Activated CD8-positive, alpha-beta memory T cell treated with anti-CD3 and anti-CD28 coated beads for 36 hours (primary cell): ENCODE data around the gene GRAMD1A. TPM values are rescaled to one million over a fixed set of nuclear protein-coding genes. Genes with fewer than 3 reads are reported as not detected.
"Not testable (repeated sequence)": the region's sequence is repeated elsewhere in the genome, so short reads cannot be mapped to it uniquely, and the experiment has no call there.

ENCODE experiments used
- CTCF ChIA-PET: fragments of 350-600 bp; sonication (Branson Sonifier 250); formaldehyde crosslinking; loops from one replicate; lab custom pipeline; 2021; ENCODE audit warnings: antibody characterized with exemption; lab: Charles Lee
- POLR2A ChIA-PET: fragments of 350-600 bp; sonication (Branson Sonifier 250); formaldehyde crosslinking; loops from one replicate; lab custom pipeline; 2021; ENCODE audit warnings: antibody characterized with exemption; lab: Charles Lee
- total RNA-seq, 2 experiments: library from RNA; stranded (reverse); gene quantifications; one replicate each; pipeline ENCODE4 v1.2.3, GENCODE V29; 2021

Gene GRAMD1A
- 100 to 1,000 TPM; 183 to 188 TPM for total RNA-seq

- CTCF ChIA-PET = interaction anchor here (1.0 to 2.8 kb wide), 4 partner anchors 11 to 27 kb away, joined by 3 to 19 read pairs (median 4); no protein-coding TSS in a partner anchor
- POLR2A ChIA-PET = interaction anchor here (0.6 to 2.6 kb wide), 5 partner anchors 9 to 615 kb away, joined by 3 to 21 read pairs (median 4); no protein-coding TSS in a partner anchor
Observed at GRCh38 chr19:34999498-35000337, at the start of gene GRAMD1A. GRAMD1A (plus strand) TSS chr19:35000323; CDS start chr19:35000479, 156 bp downstream.

DNA sequence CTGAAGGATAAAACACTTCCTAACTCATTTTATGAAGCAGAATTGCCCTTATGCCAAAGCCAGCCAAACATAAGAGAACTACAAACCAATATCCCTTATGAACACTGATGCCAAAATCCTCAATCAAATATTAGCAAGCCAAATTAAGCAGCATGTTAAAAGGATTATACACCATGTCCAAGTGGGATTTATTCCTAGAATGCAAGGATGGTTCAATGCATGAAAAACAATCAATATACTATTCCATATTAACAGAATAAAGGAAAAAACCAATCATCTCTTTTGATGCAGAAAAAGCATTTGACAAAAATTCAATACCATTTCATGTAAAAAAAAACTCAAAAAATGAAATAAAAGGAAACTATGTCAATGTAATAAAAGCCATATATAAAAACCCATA lies 47.0 kb upstream of the GRAMD1A start:
- CTCF ChIA-PET = no interaction called here
- POLR2A ChIA-PET = no interaction called here

DNA sequence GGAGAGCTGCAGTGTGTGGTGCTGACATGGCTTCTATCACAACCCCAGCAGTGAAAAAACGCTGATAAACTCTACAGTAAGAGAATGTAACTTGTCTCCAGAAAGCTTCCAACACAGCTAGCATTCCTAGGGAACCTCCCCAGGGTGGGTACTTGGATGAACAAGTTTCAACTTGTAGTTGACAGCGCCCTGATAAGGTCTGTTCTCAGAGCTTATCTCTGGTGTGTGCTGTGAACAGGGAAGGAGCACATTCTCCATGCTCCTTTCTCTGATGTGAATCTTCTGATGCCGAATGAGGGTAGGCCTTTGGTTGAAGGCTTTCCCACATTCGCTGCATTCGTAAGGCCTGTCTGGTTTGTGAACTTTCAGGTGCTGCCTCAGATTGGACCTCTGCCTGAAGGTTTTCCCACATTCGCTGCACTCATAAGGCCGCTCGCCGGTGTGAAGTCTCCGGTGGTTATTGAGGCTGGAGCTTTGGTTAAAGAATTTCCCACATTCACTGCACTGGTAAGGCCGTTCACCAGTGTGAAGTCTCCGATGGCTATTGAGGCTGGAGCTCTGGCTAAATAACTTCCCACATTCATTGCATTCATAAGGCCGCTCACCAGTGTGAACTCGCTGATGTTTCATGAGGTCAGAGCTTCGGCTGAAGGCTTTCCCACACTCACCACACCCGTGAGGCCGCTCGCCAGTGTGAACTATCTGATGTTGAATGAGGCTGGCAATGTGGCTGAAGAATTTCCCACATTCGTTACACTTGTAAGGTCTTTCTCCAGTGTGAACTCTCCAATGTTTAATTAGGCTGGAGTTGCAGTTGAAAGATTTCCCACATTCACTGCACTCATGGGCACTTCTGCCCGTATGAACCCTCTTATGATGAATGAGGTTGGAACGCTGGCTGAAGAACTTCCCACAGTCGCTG lies 42.0 kb upstream of the GRAMD1A start:
- POLR2A ChIA-PET = no interaction called here
- CTCF ChIA-PET = no interaction called here

GRCh38 chr19:34959021-34959420 lies 41.1 kb upstream of the GRAMD1A start:
- CTCF ChIA-PET = no interaction called here
- POLR2A ChIA-PET = no interaction called here

DNA sequence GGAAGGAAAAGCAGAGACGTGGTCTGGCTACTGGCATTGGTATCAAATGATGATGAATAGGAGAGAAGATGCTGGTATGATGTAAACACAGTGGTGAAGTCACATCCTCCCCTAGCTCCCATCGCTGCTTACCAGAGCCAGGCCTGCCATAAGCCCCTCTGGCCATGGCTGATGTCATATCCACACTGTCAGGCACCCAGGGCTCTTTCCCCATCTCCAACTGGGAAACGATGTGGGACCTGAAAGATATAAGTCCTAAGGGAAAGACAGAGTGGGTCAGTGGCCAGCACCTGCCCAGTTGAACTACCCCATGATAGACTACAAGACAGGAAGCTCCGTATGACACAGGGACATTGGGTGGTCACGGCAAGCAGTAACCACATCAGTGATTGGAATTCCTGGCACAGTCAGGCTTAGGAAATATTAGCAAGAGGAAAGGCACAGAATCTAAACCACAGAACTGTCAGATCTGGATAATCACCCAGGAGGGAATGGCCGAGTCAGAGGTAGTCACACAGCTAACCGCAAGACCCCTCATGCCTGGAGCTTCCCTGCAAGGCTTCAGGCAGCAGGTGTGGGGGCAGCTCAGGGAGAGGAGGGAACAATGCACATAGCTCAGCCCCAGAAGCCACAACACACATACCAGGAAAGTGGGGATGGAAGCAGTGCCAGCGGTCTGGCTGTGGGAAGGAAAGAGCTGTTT lies 39.9 kb upstream of the GRAMD1A start:
- CTCF ChIA-PET = interaction anchor here (0.5 to 1.2 kb wide), 3 partner anchors 12 to 915 kb away, joined by 3 to 4 read pairs (median 3); no protein-coding TSS in a partner anchor
- POLR2A ChIA-PET = no interaction called here

DNA sequence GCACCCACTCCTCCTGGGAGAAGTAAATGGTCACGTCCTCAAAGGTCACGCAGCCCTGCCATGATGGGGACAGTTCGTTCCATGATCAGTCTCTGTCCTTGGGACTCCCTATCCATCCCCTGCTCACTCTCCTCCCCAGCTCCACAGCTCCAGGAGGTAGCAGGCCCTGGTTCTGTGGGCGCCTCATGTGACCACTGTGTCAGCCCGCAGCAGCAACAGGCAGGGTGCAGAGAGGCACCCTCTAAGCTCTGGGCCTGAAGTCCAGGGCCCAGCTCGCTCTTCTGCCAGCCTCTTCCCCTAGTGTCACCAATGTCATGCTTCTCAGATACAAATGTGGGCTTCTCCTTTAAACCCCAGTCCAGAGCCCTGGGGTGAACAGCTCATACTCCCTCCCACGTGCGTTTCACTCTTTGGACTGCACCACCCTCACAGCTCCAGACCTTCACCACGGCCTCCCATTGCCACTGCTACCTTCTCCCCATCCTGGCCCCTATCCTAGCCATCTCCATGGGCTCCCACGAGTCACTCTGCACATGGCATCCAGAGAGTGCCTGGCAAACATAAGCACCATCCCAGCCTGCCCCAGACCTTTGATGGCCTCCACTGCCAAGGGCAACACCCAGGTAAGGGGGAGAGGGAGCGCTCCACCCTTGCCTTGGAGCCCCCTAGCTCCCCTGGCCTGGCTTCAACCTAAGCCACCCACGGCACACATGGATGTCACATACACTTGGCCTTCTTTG lies 39.0 kb upstream of the GRAMD1A start:
- CTCF ChIA-PET = interaction anchor here (0.5 to 1.2 kb wide), 3 partner anchors 11 to 914 kb away, joined by 3 to 4 read pairs (median 3); no protein-coding TSS in a partner anchor

DNA sequence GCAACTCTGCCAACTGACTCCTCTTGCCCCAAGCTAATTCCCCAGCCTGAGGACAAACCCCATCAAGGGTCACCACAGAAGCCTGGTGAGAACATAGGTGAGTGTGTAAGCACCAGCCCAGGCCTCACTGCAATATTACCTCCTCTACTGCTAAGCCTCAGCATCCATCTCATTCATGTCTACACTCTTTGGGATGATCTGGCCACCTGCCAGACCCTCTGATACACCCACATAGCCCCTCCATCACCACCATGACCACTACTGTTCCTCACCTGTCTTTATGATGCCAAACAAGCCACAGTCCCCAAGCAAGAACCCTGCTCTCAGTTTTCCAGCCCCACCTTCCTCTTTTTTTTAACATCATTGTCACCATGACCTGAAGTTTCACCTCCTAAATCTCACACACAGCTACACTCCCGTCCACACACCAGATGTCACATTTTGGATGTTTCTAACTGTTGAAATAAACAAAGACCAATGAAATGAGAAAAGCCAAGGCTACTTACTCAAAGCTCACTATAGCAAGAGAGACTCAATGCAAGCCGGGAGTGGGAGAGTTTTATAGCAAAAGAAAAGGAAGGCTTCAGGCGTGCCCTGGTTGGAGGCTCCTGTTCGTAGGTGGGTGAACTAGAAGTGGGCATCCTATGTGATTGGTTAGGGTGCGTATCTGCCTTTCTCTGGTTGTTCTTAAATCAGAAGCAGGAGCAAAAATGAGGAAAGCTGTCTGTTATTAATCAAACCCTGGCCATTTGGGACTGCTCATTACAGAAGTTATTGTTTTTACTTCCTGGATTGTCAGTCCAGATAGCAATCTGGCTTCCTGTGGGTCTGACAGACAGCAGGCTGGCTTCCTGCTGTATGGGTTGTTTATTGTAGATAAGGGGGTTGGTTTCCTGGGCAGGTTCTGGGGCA lies 38.1 kb upstream of the GRAMD1A start:
- POLR2A ChIA-PET = interaction anchor here (0.5 kb wide), 1 partner anchor 60 kb away, joined by 5 read pairs; no protein-coding TSS in a partner anchor
- CTCF ChIA-PET = interaction anchor here (1.1 to 1.2 kb wide), 2 partner anchors 10 to 39 kb away, joined by 3 to 4 read pairs; no protein-coding TSS in a partner anchor

More for the DNA sequence above, 39.0 kb upstream of the GRAMD1A start:
- POLR2A ChIA-PET = no interaction called here

- ChIA-PET POLR2A (interaction anchor here (0.5 to 0.6 kb wide), 2 partner anchors 17 to 1254 kb away, joined by 3 to 4 read pairs; no protein-coding TSS in a partner anchor), CTCF (interaction anchor here (1.1 to 1.9 kb wide), 2 partner anchors 10 to 81 kb away, joined by 3 to 5 read pairs; no protein-coding TSS in a partner anchor)
Observed at GRCh38 chr19:34962687-34963572, 37.2 kb upstream of the GRAMD1A start.

DNA sequence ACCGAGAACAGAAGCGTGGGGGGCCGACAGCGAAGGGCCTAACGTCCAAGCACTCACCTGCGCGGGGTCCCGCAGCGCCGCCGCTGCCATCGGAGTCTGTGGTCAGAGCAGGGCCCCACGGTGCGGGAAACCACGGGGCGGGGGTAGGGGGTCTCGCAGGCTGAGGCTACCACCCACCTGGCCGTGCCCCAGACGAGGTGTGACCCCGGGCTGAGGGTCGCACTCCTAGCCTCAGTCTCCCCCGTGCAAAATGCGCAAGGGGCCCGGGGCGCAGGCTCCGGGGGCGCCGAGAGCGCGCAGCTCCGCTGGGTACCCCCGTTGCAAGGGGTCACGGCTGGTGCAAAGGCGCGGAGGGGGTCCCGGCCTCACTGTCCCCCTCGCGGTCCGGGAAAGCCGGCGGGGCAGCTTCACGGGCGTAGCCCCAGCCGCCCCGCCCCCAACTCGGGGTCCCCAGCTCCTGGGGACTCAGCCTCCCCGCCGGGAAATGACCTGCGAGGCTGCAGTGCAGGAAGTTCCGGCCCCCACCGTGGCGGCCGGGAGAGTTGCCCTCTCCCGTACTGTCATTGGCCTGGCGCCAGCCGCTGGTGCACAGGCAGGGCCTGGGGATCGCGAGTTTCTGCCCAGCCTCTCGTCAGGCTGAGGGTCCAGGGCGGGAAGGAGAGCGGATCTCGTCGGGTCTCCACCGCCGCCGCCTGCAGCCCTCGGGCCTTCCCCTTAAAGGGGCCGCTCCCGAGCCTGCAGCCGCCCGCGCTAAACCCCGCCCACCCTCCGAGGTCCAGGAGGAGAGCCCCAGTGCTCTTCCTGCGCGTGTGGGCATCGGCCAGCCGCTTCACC lies 36.3 kb upstream of the GRAMD1A start, which contains the start of gene ZNF792:
Gene ZNF792, minus strand, starts transcription at position 657 of the 834 bp plus-strand sequence. Its CDS starts 567 bp downstream, at position 90.
- POLR2A ChIA-PET = interaction anchor here (0.6 kb wide), 1 partner anchor 1253 kb away, joined by 3 read pairs; no protein-coding TSS in a partner anchor
- CTCF ChIA-PET = interaction anchor here (1.1 to 1.9 kb wide), 2 partner anchors 9 to 81 kb away, joined by 3 to 5 read pairs; no protein-coding TSS in a partner anchor

DNA sequence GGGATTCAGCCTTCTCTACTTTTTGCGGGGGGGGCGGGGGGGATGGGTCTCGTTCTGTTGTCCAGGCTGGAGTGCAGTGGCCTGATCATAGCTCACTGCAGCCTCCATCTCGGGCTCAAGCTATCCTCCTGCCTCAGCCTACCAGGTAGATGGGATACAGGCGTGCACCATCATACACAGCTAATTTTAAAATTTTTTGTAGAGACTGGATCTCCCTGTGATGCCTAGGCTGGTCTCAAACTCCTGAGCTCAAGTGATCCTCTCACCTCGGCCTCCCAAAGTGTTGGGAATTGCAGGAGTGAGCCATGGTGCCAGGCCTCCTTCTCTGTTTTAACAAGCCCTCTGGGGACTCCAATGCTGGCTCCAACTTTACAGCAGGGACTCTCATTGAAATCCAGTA lies 35.5 kb upstream of the GRAMD1A start:
- POLR2A ChIA-PET = no interaction called here

GRCh38 chr19:34965505-34965904 lies 34.6 kb upstream of the GRAMD1A start:
- POLR2A ChIA-PET, CTCF ChIA-PET: not testable (repeated sequence)

More for the DNA sequence above, 35.5 kb upstream of the GRAMD1A start:
- CTCF ChIA-PET = interaction anchor here (1.9 kb wide), 1 partner anchor 8 kb away, joined by 5 read pairs; no protein-coding TSS in a partner anchor

DNA sequence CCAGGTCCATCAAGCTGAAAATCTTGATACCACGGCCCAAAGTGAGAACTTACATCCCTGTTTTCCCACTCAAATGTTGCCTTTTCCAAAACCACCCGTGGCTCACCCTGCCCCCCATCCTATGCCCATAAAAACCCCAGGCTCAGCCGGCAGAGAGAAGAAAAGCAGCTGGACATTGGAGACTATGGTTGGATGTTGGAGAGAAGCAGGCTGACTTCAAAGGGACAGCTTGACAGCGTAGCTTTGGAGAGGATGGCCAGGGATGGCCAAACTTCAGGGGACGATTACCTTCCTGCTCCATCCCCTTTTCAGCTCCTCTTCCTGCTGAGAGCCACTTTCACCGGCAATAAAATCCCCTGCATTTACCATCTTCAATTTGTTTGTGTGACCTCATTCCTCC lies 32.6 kb upstream of the GRAMD1A start:
- POLR2A ChIA-PET = no interaction called here
- CTCF ChIA-PET = interaction anchor here (0.9 to 1.2 kb wide), 3 partner anchors 45 to 77 kb away, joined by 4 to 6 read pairs (median 5); no protein-coding TSS in a partner anchor

DNA sequence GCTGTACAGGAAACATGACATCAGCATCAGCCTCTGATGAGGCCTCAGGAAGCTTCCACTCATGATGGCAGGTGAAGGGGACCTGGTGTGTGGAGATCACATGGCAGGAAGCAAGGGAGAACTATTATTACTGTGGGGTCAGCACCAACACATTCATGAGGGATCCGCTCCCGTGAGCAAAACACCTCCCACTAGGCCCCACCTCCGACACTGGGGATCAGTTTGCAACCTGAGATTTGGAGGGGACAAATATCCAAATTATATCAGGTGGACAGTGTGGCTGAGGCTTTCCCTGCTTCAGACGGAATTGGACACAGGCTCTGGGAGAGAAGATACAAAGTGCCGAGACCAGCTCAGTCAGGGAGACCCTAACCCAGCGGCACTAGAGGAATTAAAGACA lies 30.4 kb upstream of the GRAMD1A start:
- CTCF ChIA-PET = no interaction called here
- POLR2A ChIA-PET = no interaction called here

DNA sequence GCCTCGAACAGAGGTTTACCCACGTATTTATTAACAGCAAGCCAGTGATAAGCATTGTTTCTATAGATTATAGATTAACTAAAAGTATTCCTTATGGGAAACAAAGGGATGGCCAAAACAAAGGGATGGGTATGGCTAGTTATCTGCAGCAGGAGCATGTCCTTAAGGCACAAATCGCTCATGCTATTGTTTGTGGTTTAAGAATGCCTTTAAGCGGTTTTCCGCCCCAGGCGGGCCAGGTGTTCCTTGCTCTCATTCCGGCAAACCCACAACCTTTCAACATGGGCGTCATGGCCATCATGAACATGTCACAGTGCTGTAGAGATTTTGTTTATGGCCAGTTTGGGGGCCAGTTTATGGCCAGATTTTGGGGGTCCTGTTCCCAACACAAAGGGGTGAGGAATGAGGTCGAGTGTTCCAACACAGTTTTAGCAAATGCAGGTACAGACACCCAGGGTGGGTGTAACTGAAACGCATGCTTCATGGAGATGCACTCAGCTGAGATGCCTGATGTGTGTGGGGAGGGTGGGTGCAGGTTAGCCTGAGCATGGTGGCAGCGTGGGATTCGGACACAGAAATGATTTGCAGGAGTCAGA lies 29.8 kb upstream of the GRAMD1A start:
- POLR2A ChIA-PET = not testable (repeated sequence)

More for the DNA sequence above, 29.8 kb upstream of the GRAMD1A start:
- CTCF ChIA-PET = not testable (repeated sequence)
